NCI-H2081 (cell line): ENCODE measurements around the gene TNFRSF25.
"Not testable (repeated sequence)": the region's sequence is repeated elsewhere in the genome, so short reads cannot be mapped to it uniquely, and the experiment has no call there.

ENCODE experiments used
- DNase-seq, 2 experiments: peaks; one replicate each; lab custom pipeline; 2025; lab: John Stamatoyannopoulos, UW

TNFRSF25 gene

DNA sequence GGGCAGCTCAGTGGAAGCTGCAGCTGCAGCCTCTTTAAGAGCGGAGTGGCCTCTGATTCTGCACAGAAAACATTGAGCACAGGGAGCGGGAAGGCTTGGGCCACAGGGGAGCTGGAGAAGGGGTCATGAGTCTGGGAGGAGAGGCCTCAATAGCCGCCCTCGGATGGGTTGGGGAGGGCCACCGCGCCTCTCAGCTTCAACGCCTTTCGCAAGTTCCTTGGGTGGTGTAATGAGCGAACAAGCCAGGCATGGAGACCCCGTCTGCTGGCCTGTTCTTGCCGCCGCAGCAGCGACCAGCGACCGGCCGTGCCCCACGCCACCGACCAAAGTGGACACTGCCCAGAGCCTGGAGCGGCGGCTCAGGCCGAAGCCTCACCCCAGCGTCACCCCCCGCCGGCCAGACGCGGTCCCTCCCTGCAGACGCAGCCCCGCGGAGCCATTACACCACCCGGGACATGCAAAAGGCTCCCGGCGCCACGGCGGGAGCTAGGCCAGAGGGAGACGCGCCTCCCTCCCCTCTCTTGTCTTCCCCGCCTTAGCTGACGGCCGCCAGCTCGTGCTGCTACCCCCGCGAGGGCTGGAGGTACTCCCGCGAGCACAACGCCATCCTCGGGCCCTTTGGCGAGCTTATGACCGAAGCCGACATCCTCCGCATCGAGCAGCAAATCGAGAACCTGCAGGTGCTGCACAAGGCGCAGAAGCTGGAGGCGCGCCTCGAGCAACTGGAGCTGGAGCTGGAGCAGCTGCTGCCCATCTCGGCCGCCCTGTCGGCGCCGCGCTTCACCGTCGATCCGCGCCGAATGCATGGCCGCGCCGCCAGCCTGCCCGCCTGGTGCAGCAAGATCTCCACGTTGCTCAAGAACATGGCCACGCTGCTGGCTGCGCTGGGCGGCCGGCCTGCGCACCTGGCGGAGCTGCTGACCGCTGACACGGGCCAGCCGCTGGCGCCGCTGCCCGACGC lies 11.8 kb downstream of the TNFRSF25 start:
- DNase-seq = not testable (repeated sequence)

GRCh38 chr1:6450943-6451373 lies 15.0 kb downstream of the TNFRSF25 start:
- no peak for DNase-seq

GRCh38 chr1:6450486-6450885 lies 15.5 kb downstream of the TNFRSF25 start:
- not testable (repeated sequence) for DNase-seq

DNA sequence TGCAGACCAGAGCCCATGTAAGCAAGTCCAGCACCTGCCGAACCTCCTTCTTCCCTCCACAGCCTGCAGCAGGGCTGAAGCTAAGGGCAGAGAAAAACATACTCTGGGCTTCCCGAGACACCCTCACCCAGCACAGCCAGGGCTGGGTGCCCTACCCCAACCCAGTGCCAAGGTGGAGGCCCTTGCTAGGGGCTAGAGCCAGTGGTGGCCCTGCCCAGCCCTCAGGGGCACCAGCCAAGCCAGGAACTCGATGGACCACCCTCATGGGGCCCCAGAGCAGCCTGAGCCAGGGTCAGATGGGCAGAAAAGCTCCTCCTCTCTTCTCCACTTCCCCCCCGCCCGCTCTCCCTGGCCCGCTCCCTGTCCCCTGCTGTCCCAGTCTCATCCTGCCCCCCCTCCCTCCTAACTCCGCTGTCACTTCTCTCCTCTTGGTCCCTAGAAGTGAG lies 15.9 kb downstream of the TNFRSF25 start:
- no peak for DNase-seq

- DNase-seq = peak; percentile 47 to 74
These were observed 17.0 kb downstream of the TNFRSF25 start for GRCh38 chr1:6448749-6449631.

- peak; percentile 56 to 81 for DNase-seq
These were observed 17.9 kb downstream of the TNFRSF25 start for GRCh38 chr1:6447818-6448748.

DNA sequence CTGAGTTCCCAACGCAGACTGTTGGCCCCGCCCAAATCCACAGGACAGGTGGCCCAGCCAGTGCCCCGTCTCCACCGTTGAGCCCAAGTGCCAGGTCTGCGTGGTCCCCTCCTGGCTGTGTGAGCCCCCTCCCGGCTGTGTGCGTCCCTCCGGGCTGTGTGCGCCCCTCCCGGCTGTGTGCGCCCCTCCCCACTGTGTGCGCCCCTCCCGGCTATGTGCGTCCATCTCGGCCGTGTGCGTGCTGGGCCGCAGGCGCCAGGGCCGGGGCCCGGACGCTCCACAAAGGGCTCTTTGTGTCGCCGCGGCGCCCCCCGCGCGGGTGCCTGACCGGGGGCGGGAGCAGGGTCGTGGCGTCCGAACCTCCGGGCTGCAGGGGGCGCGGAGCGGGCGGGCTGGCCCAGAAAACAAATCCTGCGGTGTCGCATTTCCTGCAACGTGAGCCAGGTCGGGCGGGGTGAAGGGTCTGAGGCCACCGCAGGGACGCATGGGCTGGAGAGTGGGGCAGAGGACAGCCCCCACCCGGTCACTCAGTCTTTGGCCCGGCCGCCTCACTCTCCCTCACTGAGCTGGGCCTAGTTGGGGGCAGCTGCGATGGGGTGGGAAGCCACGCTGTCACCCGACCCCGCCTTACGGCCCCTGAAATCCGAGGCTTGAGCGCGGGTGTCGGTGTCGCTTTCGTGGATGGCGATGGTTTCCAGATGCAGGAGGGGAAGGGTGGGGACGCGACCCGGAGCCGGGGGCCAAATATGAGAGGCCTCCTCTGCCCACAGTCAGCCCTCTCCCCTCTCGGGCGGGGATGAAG lies 18.8 kb downstream of the TNFRSF25 start:
- no peak for DNase-seq

DNA sequence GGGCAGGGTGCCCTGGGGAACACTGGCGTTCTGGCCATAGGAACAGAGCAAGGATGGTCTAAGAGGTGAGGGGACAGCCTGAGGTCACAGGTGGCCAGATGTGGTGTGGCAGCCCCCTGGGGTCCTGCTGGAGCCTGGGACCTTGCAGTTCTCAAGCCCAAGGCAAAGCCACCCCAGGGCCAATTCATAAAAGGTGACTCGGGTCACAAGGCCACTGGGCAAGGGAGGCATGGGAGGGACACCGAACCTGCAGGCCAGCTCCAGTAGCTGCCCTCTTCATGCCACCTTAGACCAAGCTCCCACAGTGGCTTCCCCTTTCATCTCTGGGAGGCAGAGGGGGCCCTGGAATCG lies 19.3 kb downstream of the TNFRSF25 start:
- DNase-seq = no peak

DNA sequence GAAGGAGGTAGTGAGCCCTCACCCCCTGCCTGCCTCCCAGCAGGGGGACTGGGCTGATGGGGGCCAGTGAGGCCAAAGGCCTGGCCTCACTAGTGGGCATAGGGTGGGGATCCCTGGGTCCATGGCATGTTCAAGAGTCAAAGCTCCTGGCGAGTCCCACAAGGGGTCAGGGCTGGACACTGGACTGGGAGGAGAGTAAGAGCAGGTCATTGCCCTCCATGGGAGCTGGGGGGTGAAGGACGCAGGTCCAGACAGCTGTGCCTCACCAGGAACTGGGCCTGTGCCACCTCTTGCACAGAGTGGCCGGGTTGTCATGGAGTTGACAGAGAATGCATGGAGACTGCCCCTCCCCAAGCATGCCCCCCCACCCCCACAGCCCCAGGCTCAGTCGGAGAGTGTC lies 20.0 kb downstream of the TNFRSF25 start:
- DNase-seq = not testable (repeated sequence)

DNA sequence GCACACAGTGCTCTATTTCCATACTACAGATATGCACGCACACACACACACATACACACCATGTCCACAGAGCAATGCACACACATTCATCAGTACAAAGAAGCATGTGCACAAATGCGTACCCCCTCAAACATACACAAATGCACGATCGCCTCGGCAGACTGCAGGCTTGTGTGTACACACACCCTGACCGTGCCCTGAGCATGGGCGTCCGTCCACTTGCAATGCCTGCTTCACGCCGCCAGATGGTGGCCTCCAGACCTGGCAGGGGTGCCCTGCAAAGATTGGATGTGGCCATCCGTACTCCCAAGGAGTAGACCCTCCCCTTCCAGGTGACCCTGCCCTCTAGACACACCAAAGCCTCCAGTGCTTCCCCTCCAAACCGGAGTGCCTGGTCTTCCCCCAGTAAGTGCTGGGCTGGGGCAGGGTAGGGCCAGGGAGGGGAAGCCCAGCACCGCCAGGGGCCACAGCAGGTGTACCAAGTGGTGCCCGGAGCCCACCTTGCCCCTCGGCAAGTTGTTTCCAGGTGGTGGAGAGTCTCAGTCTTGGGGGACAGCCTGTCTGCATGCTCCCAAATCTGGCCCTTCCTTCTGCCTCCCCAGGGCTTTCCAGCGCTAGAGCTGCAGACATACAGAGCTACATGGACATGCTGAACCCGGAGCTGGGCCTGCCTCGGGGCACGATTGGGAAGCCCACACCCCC lies 20.8 kb downstream of the TNFRSF25 start:
- DNase-seq = no peak

DNA sequence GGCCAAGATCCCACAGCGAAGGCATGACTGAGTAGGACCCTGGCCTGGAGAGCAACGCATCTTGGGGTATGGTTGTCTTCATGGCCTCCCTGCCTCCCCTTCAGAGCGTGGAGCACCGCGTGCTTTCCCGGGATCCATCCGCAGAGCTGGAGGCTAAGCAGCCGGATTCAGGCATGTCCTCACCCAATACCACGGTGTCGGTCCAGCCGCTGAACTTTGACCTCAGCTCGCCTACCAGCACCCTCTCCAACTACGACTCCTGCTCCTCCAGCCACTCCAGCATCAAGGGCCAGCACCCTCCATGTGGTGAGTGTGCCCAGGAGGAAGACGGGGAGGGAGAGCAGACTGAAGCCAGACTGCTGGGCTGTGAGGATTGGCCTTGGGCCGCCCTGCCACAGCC lies 21.6 kb downstream of the TNFRSF25 start:
- no peak for DNase-seq

GRCh38 chr1:6443339-6444115 lies 22.4 kb downstream of the TNFRSF25 start:
- DNase-seq = peak; percentile 33 to 43

- DNase-seq = no peak
These were observed 24.4 kb downstream of the TNFRSF25 start for GRCh38 chr1:6441586-6441985.

- peak; percentile 31 to 46 for DNase-seq
These were observed 25.5 kb downstream of the TNFRSF25 start for GRCh38 chr1:6440198-6441126.

- DNase-seq = peak; percentile 65 to 74
These were observed 27.9 kb downstream of the TNFRSF25 start for GRCh38 chr1:6438047-6438525.

GRCh38 chr1:6437012-6437700 lies 28.8 kb downstream of the TNFRSF25 start:
- DNase-seq = peak; percentile 39 to 77

GRCh38 chr1:6436277-6436676 lies 29.7 kb downstream of the TNFRSF25 start:
- not testable (repeated sequence) for DNase-seq
